Coronary artery (tissue), 2 donors: Measurements from ENCODE around the gene EXOC3L1.

Experiments used
- DNase-seq: peaks from one replicate; pipeline ENCODE4 v3.0.0-alpha.2; 2017; ENCODE audit warnings: low spot score
- H3K27ac ChIP-seq, 2 donors: fragments of 200-600 bp; sonication (generic); one replicate each; pipeline ENCODE4 v1.5.1; 2016 to 2019
- H3K4me3 ChIP-seq: fragments of 200-600 bp; sonication (generic); 2 replicates; pipeline ENCODE4 v1.5.1; 2016; ENCODE audit warnings: mild to moderate bottlenecking, moderate library complexity
- CTCF ChIP-seq: fragments of 200-600 bp; sonication (generic); IDR thresholded peaks from one replicate; pipeline ENCODE4 v1.5.1; 2019; ENCODE audit warnings: antibody characterized with exemption

The EXOC3L1 gene

GRCh38 chr16:67163164-67163998, 26.6 kb downstream of the EXOC3L1 start:
- H3K27ac ChIP-seq: peak overlapping the region; percentile 50 to 91
- peak overlapping the region; percentile 69 for H3K4me3 ChIP-seq
- TF ChIP-seq CTCF: no peak
- DNase-seq: peak; percentile 86

- no peak for DNase-seq
- TF ChIP-seq CTCF: no peak
- Histone ChIP-seq H3K4me3 (peak overlapping the region; percentile 69), H3K27ac (peak overlapping the region; percentile 50 to 91)
These were observed 27.3 kb downstream of the EXOC3L1 start for GRCh38 chr16:67162506-67163163.

GRCh38 chr16:67161595-67162058, 28.3 kb downstream of the EXOC3L1 start:
- TF ChIP-seq CTCF: no peak
- peak; percentile 75 for DNase-seq
- H3K27ac ChIP-seq: no peak overlapping the region

GRCh38 chr16:67158637-67159600, 31.0 kb downstream of the EXOC3L1 start:
- peak; percentile 78 for DNase-seq
- Histone ChIP-seq H3K4me3 (peak overlapping the region; percentile 82), H3K27ac (peak overlapping the region; percentile 64 to 83)
- no peak for TF ChIP-seq CTCF

More at GRCh38 chr16:67161595-67162058, 28.3 kb downstream of the EXOC3L1 start:
- peak overlapping the region; percentile 82 for H3K4me3 ChIP-seq

GRCh38 chr16:67157892-67158635, 31.9 kb downstream of the EXOC3L1 start:
- no peak for DNase-seq
- no peak overlapping the region for H3K4me3 ChIP-seq
- H3K27ac ChIP-seq: no peak overlapping the region
- TF ChIP-seq CTCF: no peak

GRCh38 chr16:67157106-67157748, 32.7 kb downstream of the EXOC3L1 start:
- TF ChIP-seq CTCF: no peak
- DNase-seq: no peak
- H3K4me3 ChIP-seq: no peak overlapping the region
- H3K27ac ChIP-seq: no peak overlapping the region
